Measurements from ENCODE around the gene TMEM151B. TPM values are rescaled to one million over a fixed set of nuclear protein-coding genes. Genes with fewer than 3 reads are reported as not detected.

The TMEM151B gene
- total and polyA plus RNA-seq, 2 of the 13 experiments (the other 11 are each of a cell fraction or from before 2014, with no cell fraction given), result not detected

- TF ChIP-seq ZBTB49 (CRISPR knock-in tag; IDR thresholded peaks at IDR 0.05; ENCODE audit: borderline replicate concordance) (peak; percentile 90; the same call in 1 of the 2 replicates), ISX (CRISPR knock-in tag; conservative IDR thresholded peaks at IDR 0.05) (peak; percentile 87; the same call in 1 of the 2 replicates), ATRX (CRISPR knock-in tag; IDR thresholded peaks at IDR 0.05; ENCODE audit: borderline replicate concordance) (peak; percentile 39; the same call in 1 of the 2 replicates), SMC3 (IDR thresholded peaks at IDR 0.05; ENCODE audit: low read length) (no peak; the same call in 1 of the 2 replicates), ZUFSP (CRISPR knock-in tag; IDR thresholded peaks at IDR 0.05; ENCODE audit: borderline replicate concordance) (no peak), ZNF761 (CRISPR knock-in tag; conservative IDR thresholded peaks at IDR 0.05) (peak; percentile 91), THAP8 (CRISPR knock-in tag; IDR thresholded peaks at IDR 0.05; ENCODE audit: borderline replicate concordance) (peak; percentile 42; the same call in 1 of the 2 replicates), KDM1A (CRISPR knock-in tag; IDR thresholded peaks at IDR 0.05) (peak; percentile 97), FOXA1 (IDR thresholded peaks at IDR 0.05) (no peak), FOXA1 (CRISPR knock-in tag; IDR thresholded peaks at IDR 0.05) (peak; percentile 75), SNAI1 (CRISPR knock-in tag; IDR thresholded peaks at IDR 0.05; ENCODE audit: borderline replicate concordance) (peak; percentile 69; the same call in 1 of the 2 replicates)
- TF ChIP-seq, protein P1, sequence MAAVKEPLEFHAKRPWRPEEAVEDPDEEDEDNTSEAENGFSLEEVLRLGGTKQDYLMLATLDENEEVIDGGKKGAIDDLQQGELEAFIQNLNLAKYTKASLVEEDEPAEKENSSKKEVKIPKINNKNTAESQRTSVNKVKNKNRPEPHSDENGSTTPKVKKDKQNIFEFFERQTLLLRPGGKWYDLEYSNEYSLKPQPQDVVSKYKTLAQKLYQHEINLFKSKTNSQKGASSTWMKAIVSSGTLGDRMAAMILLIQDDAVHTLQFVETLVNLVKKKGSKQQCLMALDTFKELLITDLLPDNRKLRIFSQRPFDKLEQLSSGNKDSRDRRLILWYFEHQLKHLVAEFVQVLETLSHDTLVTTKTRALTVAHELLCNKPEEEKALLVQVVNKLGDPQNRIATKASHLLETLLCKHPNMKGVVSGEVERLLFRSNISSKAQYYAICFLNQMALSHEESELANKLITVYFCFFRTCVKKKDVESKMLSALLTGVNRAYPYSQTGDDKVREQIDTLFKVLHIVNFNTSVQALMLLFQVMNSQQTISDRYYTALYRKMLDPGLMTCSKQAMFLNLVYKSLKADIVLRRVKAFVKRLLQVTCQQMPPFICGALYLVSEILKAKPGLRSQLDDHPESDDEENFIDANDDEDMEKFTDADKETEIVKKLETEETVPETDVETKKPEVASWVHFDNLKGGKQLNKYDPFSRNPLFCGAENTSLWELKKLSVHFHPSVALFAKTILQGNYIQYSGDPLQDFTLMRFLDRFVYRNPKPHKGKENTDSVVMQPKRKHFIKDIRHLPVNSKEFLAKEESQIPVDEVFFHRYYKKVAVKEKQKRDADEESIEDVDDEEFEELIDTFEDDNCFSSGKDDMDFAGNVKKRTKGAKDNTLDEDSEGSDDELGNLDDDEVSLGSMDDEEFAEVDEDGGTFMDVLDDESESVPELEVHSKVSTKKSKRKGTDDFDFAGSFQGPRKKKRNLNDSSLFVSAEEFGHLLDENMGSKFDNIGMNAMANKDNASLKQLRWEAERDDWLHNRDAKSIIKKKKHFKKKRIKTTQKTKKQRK (IDR thresholded peaks at IDR 0.05; ENCODE audit: low read length), result no peak
- TF ChIP-seq, protein P2, sequence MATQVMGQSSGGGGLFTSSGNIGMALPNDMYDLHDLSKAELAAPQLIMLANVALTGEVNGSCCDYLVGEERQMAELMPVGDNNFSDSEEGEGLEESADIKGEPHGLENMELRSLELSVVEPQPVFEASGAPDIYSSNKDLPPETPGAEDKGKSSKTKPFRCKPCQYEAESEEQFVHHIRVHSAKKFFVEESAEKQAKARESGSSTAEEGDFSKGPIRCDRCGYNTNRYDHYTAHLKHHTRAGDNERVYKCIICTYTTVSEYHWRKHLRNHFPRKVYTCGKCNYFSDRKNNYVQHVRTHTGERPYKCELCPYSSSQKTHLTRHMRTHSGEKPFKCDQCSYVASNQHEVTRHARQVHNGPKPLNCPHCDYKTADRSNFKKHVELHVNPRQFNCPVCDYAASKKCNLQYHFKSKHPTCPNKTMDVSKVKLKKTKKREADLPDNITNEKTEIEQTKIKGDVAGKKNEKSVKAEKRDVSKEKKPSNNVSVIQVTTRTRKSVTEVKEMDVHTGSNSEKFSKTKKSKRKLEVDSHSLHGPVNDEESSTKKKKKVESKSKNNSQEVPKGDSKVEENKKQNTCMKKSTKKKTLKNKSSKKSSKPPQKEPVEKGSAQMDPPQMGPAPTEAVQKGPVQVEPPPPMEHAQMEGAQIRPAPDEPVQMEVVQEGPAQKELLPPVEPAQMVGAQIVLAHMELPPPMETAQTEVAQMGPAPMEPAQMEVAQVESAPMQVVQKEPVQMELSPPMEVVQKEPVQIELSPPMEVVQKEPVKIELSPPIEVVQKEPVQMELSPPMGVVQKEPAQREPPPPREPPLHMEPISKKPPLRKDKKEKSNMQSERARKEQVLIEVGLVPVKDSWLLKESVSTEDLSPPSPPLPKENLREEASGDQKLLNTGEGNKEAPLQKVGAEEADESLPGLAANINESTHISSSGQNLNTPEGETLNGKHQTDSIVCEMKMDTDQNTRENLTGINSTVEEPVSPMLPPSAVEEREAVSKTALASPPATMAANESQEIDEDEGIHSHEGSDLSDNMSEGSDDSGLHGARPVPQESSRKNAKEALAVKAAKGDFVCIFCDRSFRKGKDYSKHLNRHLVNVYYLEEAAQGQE (IDR thresholded peaks at IDR 0.05; ENCODE audit: borderline replicate concordance in 1 of 2, low read depth in 1 of 2, low read length in 2 of 2), result peak in 1 of 2 experiments; percentile 72; a peak in 1 of 4 replicates
Observed at GRCh38 chr6:44312901-44313788, 42.9 kb downstream of the TMEM151B start, which contains the start of gene AARS2 (continued).

All from HepG2 (cell line).